Measurements from ENCODE around the gene CCDC92B. TPM values are rescaled to one million over a fixed set of nuclear protein-coding genes. Genes with fewer than 3 reads are reported as not detected.
"Not testable (repeated sequence)": the region's sequence is repeated elsewhere in the genome, so short reads cannot be mapped to it uniquely, and the experiment has no call there.

The CCDC92B gene
- total RNA-seq, 4 donors from 2014 or later = 0.48 to 0.82 (median 0.75) TPM; not detected in 1

- TF ChIP-seq POLR2A (IDR thresholded peaks at IDR 0.05) = no peak
- TF ChIP-seq POLR2AphosphoS5 (IDR thresholded peaks at IDR 0.05) = no peak
- TF ChIP-seq EP300 (IDR thresholded peaks at IDR 0.05; ENCODE audit: low read depth) = no peak
- TF ChIP-seq, protein P1, sequence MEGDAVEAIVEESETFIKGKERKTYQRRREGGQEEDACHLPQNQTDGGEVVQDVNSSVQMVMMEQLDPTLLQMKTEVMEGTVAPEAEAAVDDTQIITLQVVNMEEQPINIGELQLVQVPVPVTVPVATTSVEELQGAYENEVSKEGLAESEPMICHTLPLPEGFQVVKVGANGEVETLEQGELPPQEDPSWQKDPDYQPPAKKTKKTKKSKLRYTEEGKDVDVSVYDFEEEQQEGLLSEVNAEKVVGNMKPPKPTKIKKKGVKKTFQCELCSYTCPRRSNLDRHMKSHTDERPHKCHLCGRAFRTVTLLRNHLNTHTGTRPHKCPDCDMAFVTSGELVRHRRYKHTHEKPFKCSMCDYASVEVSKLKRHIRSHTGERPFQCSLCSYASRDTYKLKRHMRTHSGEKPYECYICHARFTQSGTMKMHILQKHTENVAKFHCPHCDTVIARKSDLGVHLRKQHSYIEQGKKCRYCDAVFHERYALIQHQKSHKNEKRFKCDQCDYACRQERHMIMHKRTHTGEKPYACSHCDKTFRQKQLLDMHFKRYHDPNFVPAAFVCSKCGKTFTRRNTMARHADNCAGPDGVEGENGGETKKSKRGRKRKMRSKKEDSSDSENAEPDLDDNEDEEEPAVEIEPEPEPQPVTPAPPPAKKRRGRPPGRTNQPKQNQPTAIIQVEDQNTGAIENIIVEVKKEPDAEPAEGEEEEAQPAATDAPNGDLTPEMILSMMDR (IDR thresholded peaks at IDR 0.05) = no peak
- in situ Hi-C loops (cut with MboI; ENCODE audit: low pct_ligation_motif_present in 1 of 4, low pct_unique_long_range_greater_than_20kb in 1 of 4, low sequenced_read_pairs in 3 of 4) = no loop called here
- Histone ChIP-seq H3K27ac (no peak overlapping the region), H3K4me1 (peaks cover 5 to 31% (median 16%) of the 10 kb centered on the region in 4 donors), H3K4me3 (no peak overlapping the region), H3K36me3 (no peaks in the 10 kb centered on the region), H3K27me3 (no peaks in the 10 kb centered on the region), H3K9me3 (no peaks in the 10 kb centered on the region)
- WGBS, 2 donors (ENCODE audit: low coverage in 1 of 2) = 65 to 80% methylated on average over 3 to 24 of the region's 24 CpGs
- DNase-seq = no peak
- intact Hi-C loops (cut with DNase I; ENCODE audit: low total_unique reads) = no loop called here
Observed at GRCh38 chr17:2792366-2793169, 43.1 kb upstream of the CCDC92B start.

DNA sequence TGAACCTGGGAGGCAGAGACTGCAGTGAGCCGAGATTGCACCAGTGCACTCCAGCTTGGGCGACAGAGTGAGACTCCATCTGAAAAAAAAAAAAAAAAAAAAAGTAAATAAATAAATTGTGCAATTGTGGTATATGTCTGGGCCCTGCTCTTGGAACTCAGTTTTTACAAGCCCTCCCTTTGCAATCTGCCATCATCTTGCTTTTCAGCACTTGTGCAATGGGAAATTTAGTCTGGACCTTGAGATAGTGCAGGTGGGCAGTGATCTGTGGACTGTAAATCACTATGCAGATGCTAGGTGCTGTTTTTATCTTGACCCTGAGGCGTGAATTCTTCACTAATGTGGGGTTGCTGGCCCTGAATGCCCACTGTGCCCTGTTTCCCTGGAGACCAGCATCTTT lies 40.2 kb upstream of the CCDC92B start:
- Histone ChIP-seq H3K27ac (no peak overlapping the region), H3K4me3 (no peak overlapping the region), H3K36me3 (no peaks in the 10 kb centered on the region), H3K4me1 (peaks cover 0 to 19% (median 4%) of the 10 kb centered on the region in 4 donors), H3K9me3 (no peaks in the 10 kb centered on the region), H3K27me3 (no peaks in the 10 kb centered on the region)
- WGBS, 2 donors (ENCODE audit: low coverage in 1 of 2) = 49 to 60% methylated on average over 3 of the region's 3 CpGs
- intact Hi-C loops (cut with DNase I; ENCODE audit: low total_unique reads) = no loop called here
- TF ChIP-seq POLR2AphosphoS5 (IDR thresholded peaks at IDR 0.05) (no peak), EP300 (IDR thresholded peaks at IDR 0.05; ENCODE audit: low read depth) (no peak), POLR2A (IDR thresholded peaks at IDR 0.05) (no peak)
- TF ChIP-seq, protein P1 (IDR thresholded peaks at IDR 0.05) = no peak
- DNase-seq = no peak
- in situ Hi-C loops (cut with MboI; ENCODE audit: low pct_ligation_motif_present in 1 of 4, low pct_unique_long_range_greater_than_20kb in 1 of 4, low sequenced_read_pairs in 3 of 4) = no loop called here

GRCh38 chr17:2786176-2786881 lies 36.9 kb upstream of the CCDC92B start:
- in situ Hi-C loops (cut with MboI; ENCODE audit: low pct_ligation_motif_present in 1 of 4, low pct_unique_long_range_greater_than_20kb in 1 of 4, low sequenced_read_pairs in 3 of 4) (no loop called here), intact Hi-C loops (cut with DNase I; ENCODE audit: low total_unique reads) (no loop called here)
- TF ChIP-seq POLR2AphosphoS5 (IDR thresholded peaks at IDR 0.05) (peak in 2 of 3 donors; percentile 15 to 31), EP300 (IDR thresholded peaks at IDR 0.05; ENCODE audit: low read depth) (no peak)
- TF ChIP-seq, protein P1 (IDR thresholded peaks at IDR 0.05) = peak; percentile 55 to 95 (median 85)
- no peaks in the 10 kb centered on the region for H3K36me3 ChIP-seq
- DNase-seq = peak; percentile 96
- H3K27me3 ChIP-seq = no peaks in the 10 kb centered on the region
- peaks cover 0 to 14% (median 4%) of the 10 kb centered on the region in 4 donors for H3K4me1 ChIP-seq
- 3 to 23% methylated on average over 12 to 21 of the region's 21 CpGs for WGBS, 2 donors (ENCODE audit: low coverage in 1 of 2)
- H3K27ac ChIP-seq = peak overlapping the region; percentile 46 to 74 (median 62)
- H3K9me3 ChIP-seq = no peaks in the 10 kb centered on the region
- H3K4me3 ChIP-seq = peak overlapping the region in 1 of 4 donors; percentile 5

- H3K36me3 ChIP-seq; in situ Hi-C loops (cut with MboI; ENCODE audit: low pct_ligation_motif_present in 1 of 4, low pct_unique_long_range_greater_than_20kb in 1 of 4, low sequenced_read_pairs in 3 of 4); H3K4me1 ChIP-seq; H3K9me3 ChIP-seq; H3K4me3 ChIP-seq; DNase-seq; H3K27me3 ChIP-seq; intact Hi-C loops (cut with DNase I; ENCODE audit: low total_unique reads): not testable (repeated sequence)
- H3K27ac ChIP-seq = peak overlapping the region in 1 of 4 donors; percentile 74
- WGBS, 2 donors (ENCODE audit: low coverage in 1 of 2) = 83 to 91% methylated on average over 12 of the region's 12 CpGs
Observed at GRCh38 chr17:2785376-2785775, 35.9 kb upstream of the CCDC92B start.

Data from transverse colon (tissue), 4 donors.